Neural cell (in vitro differentiated cells): Measurements from ENCODE around the gene USP37. TPM values are rescaled to one million over a fixed set of nuclear protein-coding genes. Genes with fewer than 3 reads are reported as not detected.

ENCODE experiments used
- H2AFZ ChIP-seq: fragments of 200-600, 300-800 bp; sonication (generic), shearing (Covaris generic); 2 replicates; pipeline ENCODE4 v1.6.0; 2014; ENCODE audit warnings: low read depth, mild to moderate bottlenecking, antibody characterized with exemption, low read length, moderate library complexity
- H3F3A ChIP-seq: fragments of 200-600 bp; shearing (Covaris generic); 2 replicates; pipeline ENCODE4 v1.6.1; 2016; ENCODE audit warnings: mild to moderate bottlenecking, moderate library complexity, mixed read lengths, antibody characterized with exemption, low read length; ENCODE audit not compliant: insufficient read depth, poor library complexity, severe bottlenecking
- H3K27ac ChIP-seq: fragments of 200-600, 300-800 bp; sonication (generic), shearing (Covaris generic); 2 replicates; pipeline ENCODE4 v1.5.1; 2014; ENCODE audit warnings: mild to moderate bottlenecking, low read length, moderate library complexity
- H3K27me3 ChIP-seq: fragments of 300-800, 200-600 bp; sonication (generic), shearing (Covaris generic); 2 replicates; pipeline ENCODE4 v1.6.0; 2014; ENCODE audit warnings: mild to moderate bottlenecking, low read depth, low read length, moderate library complexity; ENCODE audit not compliant: insufficient read depth
- H3K36me3 ChIP-seq: fragments of 300-800, 200-600 bp; sonication (generic), shearing (Covaris generic); 2 replicates; pipeline ENCODE4 v1.5.1; 2014; ENCODE audit warnings: mild to moderate bottlenecking, antibody characterized with exemption, low read length, moderate library complexity; ENCODE audit not compliant: insufficient read depth
- H3K4me2 ChIP-seq: fragments of 300-800, 200-600 bp; sonication (generic), shearing (Covaris generic); 2 replicates; pipeline ENCODE4 v1.6.0; 2014; ENCODE audit warnings: mild to moderate bottlenecking, low read length
- H3K4me3 ChIP-seq: fragments of 300-800, 200-600 bp; sonication (generic), shearing (Covaris generic); 2 replicates; pipeline ENCODE4 v1.5.1; 2014; ENCODE audit warnings: mild to moderate bottlenecking, low read length, moderate library complexity
- H3K79me2 ChIP-seq: fragments of 200-600 bp; shearing (Covaris generic); replicated peaks from 2 replicates; pipeline ENCODE4 v1.6.0; 2014; ENCODE audit warnings: mild to moderate bottlenecking, low read length, moderate library complexity; ENCODE audit not compliant: insufficient read depth
- H3K9ac ChIP-seq: fragments of 300-800, 200-600 bp; sonication (generic), shearing (Covaris generic); 2 replicates; pipeline ENCODE4 v1.6.1; 2016; ENCODE audit warnings: mild to moderate bottlenecking, low read length, mixed read lengths
- H3K9me2 ChIP-seq: fragments of 200-600 bp; shearing (Covaris generic); 2 replicates; pipeline ENCODE4 v1.6.1; 2016; ENCODE audit warnings: mild to moderate bottlenecking, low read length, mixed read lengths; ENCODE audit not compliant: insufficient read depth
- H3K9me3 ChIP-seq: fragments of 200-600, 300-800 bp; sonication (generic), shearing (Covaris generic); 2 replicates; pipeline ENCODE4 v1.6.1; 2016; ENCODE audit warnings: mild to moderate bottlenecking, mixed run types, low read length, moderate library complexity, mixed read lengths
- H4K20me1 ChIP-seq: fragments of 200-600 bp; shearing (Covaris generic); 2 replicates; pipeline ENCODE4 v1.6.1; 2016; ENCODE audit warnings: mild to moderate bottlenecking, mixed run types; ENCODE audit not compliant: insufficient read depth
- EP300 ChIP-seq: fragments of 450-650 bp; conservative IDR thresholded peaks from 2 replicates; pipeline ENCODE4 v1.6.1; 2014; ENCODE audit warnings: antibody characterized with exemption, mild to moderate bottlenecking, moderate library complexity; ENCODE audit not compliant: poor library complexity, severe bottlenecking
- EZH2 ChIP-seq: fragments of 200-600, 300-800 bp; shearing (Covaris generic), sonication (generic); IDR thresholded peaks from 2 replicates; pipeline ENCODE4 v1.6.1; 2014; ENCODE audit warnings: antibody characterized with exemption, low read length, borderline replicate concordance, mild to moderate bottlenecking; ENCODE audit not compliant: insufficient read depth, poor library complexity, severe bottlenecking
- MXI1 ChIP-seq: fragments of 450-650 bp; conservative IDR thresholded peaks from 2 replicates; pipeline ENCODE4 v1.6.1; 2014; ENCODE audit warnings: antibody characterized with exemption, mild to moderate bottlenecking; ENCODE audit not compliant: poor library complexity, severe bottlenecking
- POLR2AphosphoS5 ChIP-seq: IDR thresholded peaks from 2 replicates; pipeline ENCODE4 v1.6.1; 2012
- RAD21 ChIP-seq: fragments of 450-650 bp; conservative IDR thresholded peaks from 2 replicates; pipeline ENCODE4 v1.6.1; 2014; ENCODE audit warnings: antibody characterized with exemption, mild to moderate bottlenecking, moderate library complexity
- SMC3 ChIP-seq: fragments of 450-650 bp; conservative IDR thresholded peaks from 2 replicates; pipeline ENCODE4 v1.6.1; 2014; ENCODE audit warnings: antibody characterized with exemption, mild to moderate bottlenecking, moderate library complexity; ENCODE audit not compliant: poor library complexity
- TAF1 ChIP-seq: IDR thresholded peaks from 2 replicates; pipeline ENCODE4 v1.6.1; 2012; ENCODE audit warnings: low read depth
- polyA plus RNA-seq: library from polyadenylated mRNA; depleted of rRNA; stranded (reverse); fragments of >200 nt; gene quantifications from 2 replicates; pipeline ENCODE4 v1.2.3, GENCODE V29; 2014
- TF ChIP-seq, protein P1 (sequence below): IDR thresholded peaks from 2 replicates; pipeline ENCODE4 v1.6.1; 2012; ENCODE audit warnings: borderline replicate concordance
- TF ChIP-seq, protein P2 (sequence below): fragments of 450-650 bp; IDR thresholded peaks from 2 replicates; pipeline ENCODE4 v1.5.1; 2014; ENCODE audit warnings: antibody characterized with exemption, mild to moderate bottlenecking, moderate library complexity; ENCODE audit not compliant: poor library complexity, severe bottlenecking

The USP37 gene
- polyA plus RNA-seq, 1 donor from 2014 or later: 16.5 TPM

DNA sequence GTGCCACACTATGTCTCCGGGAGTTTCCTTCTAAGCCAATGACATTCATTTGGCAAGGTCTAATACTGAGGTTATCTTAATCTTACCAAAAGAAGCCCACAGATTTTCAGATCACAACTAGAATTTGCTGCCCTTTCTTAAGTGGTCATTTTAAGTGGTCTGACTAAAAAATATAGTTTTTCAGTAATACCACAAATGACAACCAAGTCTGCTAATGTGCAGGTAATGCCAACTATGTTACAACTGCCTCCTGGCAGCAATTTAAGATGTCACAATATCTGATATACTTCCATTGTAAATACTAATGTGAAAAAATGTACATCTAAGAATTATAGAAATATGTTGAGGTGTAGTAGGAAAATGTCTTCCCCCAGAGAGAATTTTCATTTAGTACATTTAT, 49.3 kb downstream of the USP37 start:
- Histone ChIP-seq H3K4me3 (no peak overlapping the region), H3F3A (no peaks in the 10 kb centered on the region), H3K9me2 (no peaks in the 10 kb centered on the region), H3K27me3 (no peaks in the 10 kb centered on the region), H3K9me3 (no peaks in the 10 kb centered on the region), H3K36me3 (peaks cover 8% of the 10 kb centered on the region), H3K79me2 (no peaks in the 10 kb centered on the region), H3K4me2 (no peak overlapping the region), H2AFZ (no peak overlapping the region), H3K27ac (no peak overlapping the region), H3K9ac (no peak overlapping the region), H4K20me1 (no peaks in the 10 kb centered on the region)
- TF ChIP-seq, protein P1, sequence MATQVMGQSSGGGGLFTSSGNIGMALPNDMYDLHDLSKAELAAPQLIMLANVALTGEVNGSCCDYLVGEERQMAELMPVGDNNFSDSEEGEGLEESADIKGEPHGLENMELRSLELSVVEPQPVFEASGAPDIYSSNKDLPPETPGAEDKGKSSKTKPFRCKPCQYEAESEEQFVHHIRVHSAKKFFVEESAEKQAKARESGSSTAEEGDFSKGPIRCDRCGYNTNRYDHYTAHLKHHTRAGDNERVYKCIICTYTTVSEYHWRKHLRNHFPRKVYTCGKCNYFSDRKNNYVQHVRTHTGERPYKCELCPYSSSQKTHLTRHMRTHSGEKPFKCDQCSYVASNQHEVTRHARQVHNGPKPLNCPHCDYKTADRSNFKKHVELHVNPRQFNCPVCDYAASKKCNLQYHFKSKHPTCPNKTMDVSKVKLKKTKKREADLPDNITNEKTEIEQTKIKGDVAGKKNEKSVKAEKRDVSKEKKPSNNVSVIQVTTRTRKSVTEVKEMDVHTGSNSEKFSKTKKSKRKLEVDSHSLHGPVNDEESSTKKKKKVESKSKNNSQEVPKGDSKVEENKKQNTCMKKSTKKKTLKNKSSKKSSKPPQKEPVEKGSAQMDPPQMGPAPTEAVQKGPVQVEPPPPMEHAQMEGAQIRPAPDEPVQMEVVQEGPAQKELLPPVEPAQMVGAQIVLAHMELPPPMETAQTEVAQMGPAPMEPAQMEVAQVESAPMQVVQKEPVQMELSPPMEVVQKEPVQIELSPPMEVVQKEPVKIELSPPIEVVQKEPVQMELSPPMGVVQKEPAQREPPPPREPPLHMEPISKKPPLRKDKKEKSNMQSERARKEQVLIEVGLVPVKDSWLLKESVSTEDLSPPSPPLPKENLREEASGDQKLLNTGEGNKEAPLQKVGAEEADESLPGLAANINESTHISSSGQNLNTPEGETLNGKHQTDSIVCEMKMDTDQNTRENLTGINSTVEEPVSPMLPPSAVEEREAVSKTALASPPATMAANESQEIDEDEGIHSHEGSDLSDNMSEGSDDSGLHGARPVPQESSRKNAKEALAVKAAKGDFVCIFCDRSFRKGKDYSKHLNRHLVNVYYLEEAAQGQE: no peak
- TF ChIP-seq RAD21: no peak
- TF ChIP-seq EZH2: no peak
- no peak for TF ChIP-seq POLR2AphosphoS5
- TF ChIP-seq SMC3: no peak
- TF ChIP-seq EP300: no peak
- no peak for TF ChIP-seq TAF1
- TF ChIP-seq, protein P2, sequence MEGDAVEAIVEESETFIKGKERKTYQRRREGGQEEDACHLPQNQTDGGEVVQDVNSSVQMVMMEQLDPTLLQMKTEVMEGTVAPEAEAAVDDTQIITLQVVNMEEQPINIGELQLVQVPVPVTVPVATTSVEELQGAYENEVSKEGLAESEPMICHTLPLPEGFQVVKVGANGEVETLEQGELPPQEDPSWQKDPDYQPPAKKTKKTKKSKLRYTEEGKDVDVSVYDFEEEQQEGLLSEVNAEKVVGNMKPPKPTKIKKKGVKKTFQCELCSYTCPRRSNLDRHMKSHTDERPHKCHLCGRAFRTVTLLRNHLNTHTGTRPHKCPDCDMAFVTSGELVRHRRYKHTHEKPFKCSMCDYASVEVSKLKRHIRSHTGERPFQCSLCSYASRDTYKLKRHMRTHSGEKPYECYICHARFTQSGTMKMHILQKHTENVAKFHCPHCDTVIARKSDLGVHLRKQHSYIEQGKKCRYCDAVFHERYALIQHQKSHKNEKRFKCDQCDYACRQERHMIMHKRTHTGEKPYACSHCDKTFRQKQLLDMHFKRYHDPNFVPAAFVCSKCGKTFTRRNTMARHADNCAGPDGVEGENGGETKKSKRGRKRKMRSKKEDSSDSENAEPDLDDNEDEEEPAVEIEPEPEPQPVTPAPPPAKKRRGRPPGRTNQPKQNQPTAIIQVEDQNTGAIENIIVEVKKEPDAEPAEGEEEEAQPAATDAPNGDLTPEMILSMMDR: no peak
- no peak for TF ChIP-seq MXI1

GRCh38 chr2:218517434-218518206, 50.5 kb downstream of the USP37 start:
- no peaks in the 10 kb centered on the region for H3K9me3 ChIP-seq
- no peaks in the 10 kb centered on the region for H3K9me2 ChIP-seq
- H3K36me3 ChIP-seq: no peaks in the 10 kb centered on the region
- H3K9ac ChIP-seq: no peak overlapping the region
- no peak overlapping the region for H2AFZ ChIP-seq
- no peaks in the 10 kb centered on the region for H3K79me2 ChIP-seq
- no peaks in the 10 kb centered on the region for H3F3A ChIP-seq
- TF ChIP-seq EP300 (no peak), SMC3 (no peak), RAD21 (no peak), MXI1 (no peak)
- no peaks in the 10 kb centered on the region for H3K27me3 ChIP-seq
- H3K27ac ChIP-seq: no peak overlapping the region
- H3K4me2 ChIP-seq: no peak overlapping the region
- no peaks in the 10 kb centered on the region for H4K20me1 ChIP-seq
- H3K4me3 ChIP-seq: no peak overlapping the region
